Fibroblast of skin of back (primary cell): ENCODE results near the gene ACRBP.
A peak's percentile ranks its signal among the peaks of the same experiment; 100 is the strongest.
"Not testable (repeated sequence)": the region's sequence is repeated elsewhere in the genome, so short reads cannot be mapped to it uniquely, and the experiment has no call there.

Source experiments
- DNase-seq: peaks from one replicate; pipeline ENCODE4 v3.0.0-alpha.2; 2013

The ACRBP gene

DNA sequence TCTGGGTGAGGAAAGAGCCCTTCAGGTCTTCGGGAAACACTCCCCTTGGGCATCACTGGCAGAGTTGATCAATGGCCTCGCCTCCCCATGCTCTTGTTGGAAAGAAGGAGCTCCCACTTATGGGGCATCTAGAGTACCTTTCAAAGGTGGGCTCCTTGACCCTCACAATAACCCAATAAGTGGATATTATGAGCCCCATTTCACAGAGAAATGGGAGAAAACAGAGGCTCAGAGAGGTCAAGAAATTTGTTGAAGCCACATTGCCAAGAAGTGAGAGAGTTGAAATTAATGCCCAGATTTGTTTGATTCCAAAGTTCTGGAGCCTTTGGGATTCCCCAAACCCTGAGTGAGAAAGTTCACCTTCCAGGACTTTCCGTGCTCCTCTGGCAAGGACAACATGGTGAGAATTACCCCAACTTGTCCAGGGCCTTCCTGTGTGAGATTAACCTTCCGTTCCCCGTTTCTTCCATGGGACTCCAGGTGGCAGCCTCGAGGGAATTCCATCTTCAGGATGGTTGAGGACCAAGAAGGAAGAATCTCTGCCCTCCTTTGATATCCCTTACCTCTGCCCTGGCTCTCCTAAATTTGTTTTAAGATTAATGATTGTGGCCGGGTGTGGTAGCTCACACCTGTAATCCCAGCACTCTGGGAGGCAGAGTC is 32.6 kb downstream of the ACRBP start:
- peak; percentile 20 for DNase-seq

DNA sequence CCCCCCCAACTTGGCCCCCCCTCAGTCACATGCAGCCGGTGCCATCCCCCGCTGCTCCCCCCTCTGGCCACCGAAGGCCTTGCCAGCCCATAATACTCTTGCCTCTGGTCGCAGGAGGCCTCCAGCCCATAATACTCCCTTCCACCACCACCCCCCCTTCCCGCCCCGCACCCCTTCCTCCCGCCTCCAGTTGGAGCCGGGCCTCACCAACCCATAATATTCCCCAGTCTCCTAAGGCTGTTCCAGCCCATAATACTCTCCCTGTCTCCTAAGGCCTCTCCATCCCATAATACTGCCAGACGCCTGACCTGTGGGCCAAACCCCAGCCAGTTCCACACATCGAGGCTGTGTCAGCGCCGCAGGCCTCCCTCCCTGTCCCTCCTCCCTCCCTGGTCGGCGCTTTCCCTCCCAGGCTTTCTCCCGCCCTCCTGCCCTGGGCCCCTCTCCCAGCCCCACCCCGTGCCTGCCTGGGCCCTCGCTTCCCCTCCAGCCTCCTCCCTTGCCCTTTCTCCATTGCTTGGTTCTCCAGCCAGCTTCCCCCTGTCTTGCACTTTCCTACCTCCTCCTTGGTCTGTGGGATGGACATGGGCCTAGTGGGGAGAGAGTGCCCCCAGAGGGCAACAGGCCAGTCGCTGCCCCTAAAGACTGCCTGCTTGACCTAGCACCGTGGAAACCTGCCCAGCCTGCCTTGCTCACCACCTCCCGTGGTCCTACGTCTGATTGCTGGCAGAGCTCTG is 33.3 kb downstream of the ACRBP start:
- DNase-seq = peak; percentile 95

DNA sequence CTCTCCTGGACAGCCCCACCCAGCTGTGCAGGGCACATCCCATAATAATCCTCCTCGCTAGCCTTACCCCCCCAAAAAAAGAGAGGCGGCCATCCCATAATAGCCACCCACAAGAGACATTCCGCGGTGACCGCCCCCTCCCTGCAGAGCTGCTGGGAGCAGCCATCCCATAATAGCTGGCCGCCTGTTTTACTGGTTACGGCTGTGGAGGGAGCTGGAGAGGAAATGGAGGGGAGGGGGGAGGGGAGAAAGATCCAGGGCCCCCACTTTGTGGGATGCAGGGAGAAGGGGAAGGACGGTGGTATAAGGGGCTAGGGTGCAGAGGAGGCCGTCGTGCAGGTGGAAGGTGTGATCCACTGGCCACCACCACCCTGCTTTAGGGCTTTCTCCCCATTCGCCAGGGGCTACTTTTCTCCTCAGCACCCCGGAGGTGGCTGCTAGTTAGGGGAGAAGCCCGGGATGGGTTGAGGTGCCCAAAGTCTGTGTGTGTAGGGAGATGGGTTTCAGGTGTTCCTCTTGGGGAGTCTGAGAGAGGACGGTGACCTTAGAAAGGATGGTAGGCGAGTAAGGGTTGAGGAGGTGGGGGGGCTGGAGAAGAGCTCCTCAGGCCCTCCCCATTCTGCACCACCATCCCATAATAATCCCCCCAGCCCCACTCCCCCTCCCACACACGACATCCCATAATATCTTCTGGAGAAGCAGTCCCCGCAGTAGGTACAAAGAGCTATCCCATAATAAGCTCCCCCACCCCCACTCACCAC is 34.0 kb downstream of the ACRBP start:
- DNase-seq = peak; percentile 76

DNA sequence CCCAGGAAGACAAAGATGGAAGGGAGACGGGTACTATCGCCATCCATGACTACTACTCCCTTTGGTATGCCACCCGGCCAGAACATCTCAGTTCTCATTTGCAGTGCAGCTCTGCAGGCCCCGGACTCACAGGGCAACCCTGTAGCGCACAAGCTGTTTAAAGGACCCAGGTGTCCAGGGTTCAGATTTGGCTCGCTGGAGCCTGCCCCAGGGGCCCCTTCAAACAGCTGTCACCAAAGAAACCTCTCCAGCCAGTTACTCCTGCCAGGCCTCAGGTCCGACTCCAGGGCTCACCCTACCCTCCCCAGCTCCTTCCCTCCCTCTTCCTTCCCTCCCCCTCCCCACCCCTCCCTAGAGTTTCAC is 34.6 kb downstream of the ACRBP start:
- DNase-seq = no peak

DNA sequence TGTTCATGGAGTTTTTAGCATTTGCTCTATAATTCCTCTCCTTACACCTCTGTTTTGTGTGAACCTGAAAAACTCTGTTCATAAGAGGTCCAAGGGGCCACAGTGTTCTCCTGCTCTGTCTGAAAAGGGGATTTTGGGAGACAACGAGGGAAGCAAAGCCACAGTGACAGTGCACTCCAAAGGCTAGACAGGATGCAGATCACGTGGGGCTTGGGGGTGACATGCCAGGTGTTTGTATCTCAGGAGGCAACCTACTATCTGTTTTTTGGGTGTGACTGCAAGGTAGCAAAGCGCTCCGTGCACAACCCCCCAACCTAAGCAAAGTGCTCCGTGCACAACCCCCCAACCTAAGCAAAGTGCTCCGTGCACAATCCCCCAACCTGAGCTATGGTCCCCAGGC is 35.0 kb downstream of the ACRBP start:
- no peak for DNase-seq

DNA sequence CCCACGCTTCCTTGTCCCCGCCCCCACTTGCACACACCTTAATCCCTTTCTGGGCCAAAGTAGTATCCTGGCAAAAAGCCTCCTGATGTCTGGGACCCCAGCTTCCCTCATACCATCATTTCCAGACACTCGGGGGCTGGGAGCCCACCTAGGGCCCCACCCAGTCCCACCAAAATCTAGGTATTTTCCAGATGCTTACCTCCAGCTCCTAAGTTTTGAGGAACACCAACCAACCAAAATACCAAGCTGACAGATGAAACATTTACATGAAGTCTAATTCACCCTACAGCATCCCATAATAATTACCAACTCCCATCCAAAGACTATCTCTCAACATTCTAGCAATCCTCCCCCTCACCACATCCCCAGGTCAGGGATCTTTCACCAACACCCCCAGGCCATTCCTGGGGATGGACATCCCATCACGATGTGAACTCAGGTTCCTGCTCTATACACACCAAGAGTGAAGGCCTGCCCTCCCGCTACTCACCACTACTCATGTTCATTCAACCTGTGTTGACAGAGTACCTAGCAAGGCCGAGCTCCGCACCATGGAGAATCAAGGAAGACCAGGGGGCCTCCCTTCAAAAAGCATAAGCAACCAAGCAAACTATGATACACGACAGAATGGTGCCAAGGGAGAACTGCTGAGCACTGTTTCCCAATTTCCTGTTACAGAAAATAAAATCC is 38.5 kb downstream of the ACRBP start:
- DNase-seq = peak; percentile 7

DNA sequence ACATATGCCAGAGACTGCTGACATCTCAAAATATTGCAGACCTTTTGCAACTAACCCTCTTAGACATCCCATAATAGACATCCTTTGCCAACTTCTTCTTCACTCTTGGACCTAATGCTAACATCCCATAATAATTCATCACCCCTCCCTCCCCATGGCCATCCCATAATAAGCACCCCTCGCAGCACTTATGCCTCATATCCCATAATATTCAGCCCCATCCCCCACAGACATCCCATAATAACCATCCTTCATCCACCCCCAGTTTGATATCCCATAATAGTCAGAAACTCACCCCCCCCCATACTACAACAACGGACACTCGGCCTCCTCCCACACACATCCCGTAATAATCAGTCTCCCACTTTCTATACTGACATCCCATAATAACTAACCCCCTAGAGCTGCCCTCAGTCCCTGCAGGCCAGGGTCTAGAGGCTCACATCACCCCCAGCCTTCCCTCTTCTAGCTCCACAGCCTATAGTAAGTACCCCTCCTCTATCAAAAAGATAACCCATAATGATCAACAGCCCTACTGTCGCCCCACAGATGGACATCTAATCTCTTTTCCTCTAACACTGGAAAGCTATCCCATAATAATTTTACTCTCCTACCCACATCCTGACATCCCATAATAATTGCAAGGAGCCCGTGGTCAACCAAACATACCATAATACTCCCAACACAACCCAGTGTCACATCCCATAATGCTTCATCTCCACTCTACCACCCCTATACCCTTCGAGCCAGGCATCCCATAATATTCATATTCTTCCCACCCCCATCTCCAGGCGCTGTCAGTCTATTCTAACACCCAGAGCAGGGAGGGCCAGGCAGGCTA is 39.3 kb downstream of the ACRBP start:
- peak; percentile 58 for DNase-seq

DNA sequence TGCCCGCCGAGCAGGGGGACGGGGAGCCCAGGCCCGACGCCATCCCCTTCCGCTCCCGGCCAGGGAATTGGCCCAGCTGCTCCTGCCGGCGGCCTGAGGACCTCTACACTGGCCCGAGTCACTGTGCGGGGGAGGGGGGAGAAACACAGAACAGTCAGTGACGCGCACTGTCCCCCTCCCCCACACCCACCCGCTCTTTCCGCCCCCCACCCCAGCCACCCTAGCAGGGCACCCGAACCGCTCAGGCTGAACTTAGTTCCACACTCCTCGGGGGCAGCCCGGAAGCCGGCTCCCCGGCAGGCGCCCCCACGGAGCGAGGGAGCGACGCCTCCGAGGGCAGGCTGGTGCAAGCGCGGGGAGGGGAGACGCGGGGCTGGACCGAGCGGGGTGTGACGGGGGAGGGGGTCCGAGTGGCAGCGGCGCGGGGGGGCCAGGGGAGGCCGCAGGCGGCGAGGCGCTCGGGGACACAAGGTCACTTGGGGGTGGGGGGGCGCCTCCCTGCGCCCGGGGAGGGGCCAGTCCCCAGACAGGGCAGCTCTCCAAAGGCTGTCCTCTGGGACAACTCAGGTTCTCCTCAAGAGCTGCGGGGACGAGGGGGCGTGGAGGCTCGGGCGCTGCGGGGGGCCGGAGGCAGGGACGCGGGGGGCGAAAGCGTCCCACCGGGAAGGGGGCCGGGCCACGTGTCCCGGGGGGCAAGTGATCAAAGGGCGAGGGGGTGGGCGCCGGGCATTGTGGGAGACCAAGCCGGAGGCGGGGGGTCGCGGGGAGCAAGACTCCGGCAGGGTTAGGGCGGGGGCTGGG is 40.7 kb downstream of the ACRBP start:
- peak; percentile 59 for DNase-seq

DNA sequence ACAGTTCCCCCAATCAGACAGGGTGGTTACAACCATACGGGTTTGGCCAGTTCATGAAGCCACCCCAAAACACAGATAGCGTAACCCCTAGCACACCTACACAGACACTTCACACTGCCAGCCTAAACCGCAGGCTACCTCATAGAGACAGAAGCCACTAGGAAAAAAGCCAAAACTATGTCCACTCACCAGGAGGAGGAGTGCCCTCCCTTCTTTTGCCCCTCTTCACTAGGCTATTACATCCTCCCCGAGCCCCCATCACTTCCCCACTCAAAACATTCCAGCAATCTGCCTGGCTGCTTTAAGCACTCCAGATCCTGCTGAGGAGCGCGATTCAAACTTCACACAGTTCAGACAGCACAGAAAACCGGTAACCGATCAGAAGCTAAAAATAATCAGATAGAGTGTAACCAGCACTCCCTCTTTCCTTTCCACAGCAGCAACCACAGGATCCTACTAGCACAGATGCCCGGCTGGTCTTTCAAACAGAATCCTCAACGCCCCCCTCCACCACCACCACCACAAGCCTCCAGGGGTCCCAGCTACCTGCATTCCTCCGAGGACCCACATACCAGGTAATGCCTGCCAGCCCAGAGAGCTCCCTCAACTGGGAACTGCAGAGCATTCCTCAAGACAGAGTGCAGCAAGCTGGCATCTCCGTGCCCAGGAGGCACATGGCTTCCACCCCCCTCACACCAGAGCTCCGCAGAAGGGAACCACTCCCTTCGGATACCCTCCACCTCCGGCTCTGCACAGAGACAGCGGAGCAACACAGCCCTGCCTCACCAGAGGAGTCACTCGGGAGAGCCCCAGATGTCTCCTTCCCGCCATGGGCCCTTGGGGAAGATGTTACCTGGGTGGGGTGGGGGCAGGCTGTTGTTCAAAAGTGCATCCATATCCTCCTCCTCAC is 41.6 kb downstream of the ACRBP start:
- DNase-seq = peak; percentile 30

DNA sequence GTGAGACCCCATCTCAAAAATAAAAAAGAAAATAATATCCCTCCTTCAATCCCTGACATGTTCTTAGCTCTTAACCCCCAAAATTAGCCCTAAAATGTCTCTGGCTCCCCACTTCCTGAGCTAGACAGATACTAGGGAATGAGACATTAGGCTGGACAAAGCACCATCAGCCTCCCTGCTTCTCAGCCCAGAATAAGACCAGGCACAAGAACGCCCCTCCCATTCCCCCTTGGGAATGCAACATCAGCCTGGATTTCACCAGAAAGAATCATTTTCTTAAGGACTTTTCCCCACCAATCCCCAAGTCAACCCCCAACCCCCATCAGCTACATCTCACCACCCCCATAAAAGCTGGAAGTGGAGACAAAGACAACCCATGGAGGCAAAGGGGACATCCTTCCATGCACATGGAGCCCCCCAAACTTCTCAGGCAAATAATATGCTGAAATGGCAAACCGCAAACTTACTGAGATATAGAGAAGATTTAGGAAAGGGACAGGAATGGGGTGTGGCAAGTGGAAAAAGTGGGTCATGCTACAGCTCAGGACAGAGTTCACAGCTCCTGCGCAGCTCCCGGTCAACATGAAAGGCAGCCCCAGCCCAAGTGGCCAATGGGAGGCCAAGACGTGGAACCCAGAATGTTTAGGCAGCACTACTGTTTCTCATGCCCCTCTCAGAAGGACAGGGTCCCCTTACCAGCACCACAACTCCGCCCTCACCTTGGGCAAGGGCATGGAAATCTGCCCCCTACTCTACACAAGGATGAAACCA is 42.8 kb downstream of the ACRBP start:
- peak; percentile 57 for DNase-seq

DNA sequence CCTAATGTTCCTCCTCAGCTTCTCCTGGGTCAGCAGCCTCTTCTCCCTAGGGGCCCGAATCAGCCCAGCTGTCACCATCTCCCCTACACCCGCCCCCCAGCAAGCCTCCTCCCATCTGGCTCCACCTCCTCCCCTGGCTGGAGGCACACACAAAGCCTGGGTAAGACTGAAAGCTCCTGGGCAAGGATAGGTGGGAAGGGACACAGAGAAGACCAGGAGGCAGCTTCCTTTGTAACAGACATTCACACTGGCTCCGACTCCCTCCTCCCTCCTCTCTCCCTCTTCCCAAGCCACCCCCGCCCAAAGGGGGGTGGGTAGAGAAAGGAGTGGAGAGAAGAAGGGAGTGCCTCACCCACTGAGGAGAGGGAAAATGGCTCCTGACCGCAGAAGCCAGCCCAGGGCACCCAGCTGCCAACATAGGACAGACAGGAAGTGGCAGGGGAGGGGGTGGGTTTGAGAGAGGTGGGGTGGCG is 44.1 kb downstream of the ACRBP start:
- peak; percentile 77 for DNase-seq

DNA sequence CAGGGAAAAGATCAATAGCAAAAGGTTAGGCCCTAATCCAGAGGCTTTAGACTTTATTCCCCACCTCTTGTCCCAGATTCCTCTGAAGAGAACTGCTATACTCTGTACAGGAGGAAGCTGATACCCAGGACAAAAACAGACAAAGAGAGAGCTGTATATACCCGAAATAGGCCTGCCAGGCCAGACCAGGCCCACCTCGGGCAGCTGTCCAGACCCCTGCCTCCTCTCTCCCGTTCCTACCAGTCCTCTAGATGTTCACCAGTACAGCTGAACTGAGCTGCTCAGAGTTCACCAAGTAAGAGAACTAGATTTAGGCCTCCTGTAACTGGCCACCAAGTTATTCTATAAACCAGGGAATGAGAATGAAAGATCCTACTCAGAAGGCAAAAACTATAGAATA is 44.7 kb downstream of the ACRBP start:
- no peak for DNase-seq

DNA sequence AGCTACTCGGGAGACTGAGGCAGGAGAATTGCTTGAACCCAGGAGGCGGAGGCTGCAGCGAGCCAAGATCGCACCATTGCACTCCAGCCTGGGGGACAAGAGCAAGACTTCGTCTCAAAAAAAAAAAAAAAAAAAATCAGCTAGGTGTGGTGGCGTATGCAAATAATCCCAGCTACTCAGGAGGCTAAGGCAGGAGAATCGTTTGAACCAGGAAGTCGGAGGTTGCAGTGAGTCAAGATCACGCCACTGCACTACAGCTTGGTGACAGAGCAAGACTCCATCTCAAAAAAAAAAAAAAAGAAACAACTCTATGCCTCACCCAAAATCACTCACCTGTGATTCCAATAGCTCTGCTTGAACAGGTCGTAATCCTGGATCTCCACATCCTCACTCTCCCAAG is 51.6 kb downstream of the ACRBP start:
- not testable (repeated sequence) for DNase-seq

DNA sequence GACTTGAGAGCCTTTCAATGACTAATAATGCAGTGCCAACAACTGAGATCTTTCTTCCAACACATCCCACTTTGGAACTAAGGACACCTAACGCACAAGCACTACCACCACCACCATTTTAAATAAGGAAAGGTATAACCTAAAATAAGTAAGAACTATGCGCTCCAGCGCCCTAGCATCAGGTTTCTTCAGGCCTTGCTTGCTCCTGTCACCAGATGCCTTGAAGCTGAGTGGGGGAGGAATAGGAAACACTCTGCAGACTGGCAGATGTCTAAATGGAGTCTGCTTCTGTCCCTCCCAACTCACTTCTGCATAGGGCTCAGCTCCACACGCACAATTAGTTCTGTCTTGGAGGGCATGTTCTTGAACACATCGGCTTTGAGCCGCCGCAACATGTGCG is 55.1 kb downstream of the ACRBP start:
- no peak for DNase-seq
